HG02885 (cell line): ENCODE measurements around the gene SSU72.
"Not testable (repeated sequence)": the region's sequence is repeated elsewhere in the genome, so short reads cannot be mapped to it uniquely, and the experiment has no call there.

Experiments
- ATAC-seq: cut with Tn5 transposase; IDR thresholded peaks from one replicate; pipeline ENCODE4 v1.9.1; 2021; ENCODE audit warnings: mild to moderate bottlenecking; ENCODE audit not compliant: unreplicated experiment, poor library complexity

Gene SSU72

GRCh38 chr1:1512425-1512824 is 62.2 kb downstream of the SSU72 start:
- peak; percentile 12 for ATAC-seq

- peak; percentile 92 for ATAC-seq
Observed at GRCh38 chr1:1511533-1512285, 63.0 kb downstream of the SSU72 start, which contains the start of gene ATAD3A. Gene ATAD3A, plus strand, starts transcription at chr1:1512162. Its CDS starts 107 bp downstream, at chr1:1512269.

- ATAC-seq = no peak
Observed at GRCh38 chr1:1510912-1511532, 63.6 kb downstream of the SSU72 start.

- not testable (repeated sequence) for ATAC-seq
Observed at GRCh38 chr1:1509465-1509850, 65.2 kb downstream of the SSU72 start.

- ATAC-seq = not testable (repeated sequence)
Observed at GRCh38 chr1:1508775-1509464, 65.7 kb downstream of the SSU72 start.

- no peak for ATAC-seq
Observed at GRCh38 chr1:1507305-1507704, 67.4 kb downstream of the SSU72 start.

GRCh38 chr1:1505801-1506200 is 68.9 kb downstream of the SSU72 start:
- ATAC-seq = not testable (repeated sequence)

- not testable (repeated sequence) for ATAC-seq
Observed at GRCh38 chr1:1505366-1505798, 69.3 kb downstream of the SSU72 start.

GRCh38 chr1:1504777-1505365 is 69.8 kb downstream of the SSU72 start:
- not testable (repeated sequence) for ATAC-seq

GRCh38 chr1:1495461-1495975 is 79.1 kb downstream of the SSU72 start:
- not testable (repeated sequence) for ATAC-seq

GRCh38 chr1:1494311-1494710 is 80.4 kb downstream of the SSU72 start:
- not testable (repeated sequence) for ATAC-seq
